ENCODE results near the gene DHFR.

DNA sequence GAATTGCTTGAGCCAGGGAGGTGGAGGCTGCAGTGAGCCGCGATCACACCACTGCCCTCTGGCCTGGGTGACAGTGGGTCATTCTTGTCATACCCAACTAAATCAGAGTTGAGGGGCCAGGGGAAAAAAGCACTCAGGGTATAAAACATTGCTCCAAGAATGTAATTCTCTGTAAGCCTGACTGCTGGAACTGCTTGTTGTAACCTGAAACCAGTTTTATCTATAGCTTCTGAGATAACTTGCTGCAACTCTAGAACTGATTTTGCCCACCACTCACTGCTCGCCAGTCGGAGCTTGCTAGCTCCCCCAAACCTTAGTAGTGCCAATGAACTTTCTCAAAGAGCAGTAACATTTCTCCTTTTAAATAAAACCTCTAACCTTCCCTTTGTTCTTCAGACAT, 9.9 kb downstream of the DHFR start:
- TF ChIP-seq, protein P1, sequence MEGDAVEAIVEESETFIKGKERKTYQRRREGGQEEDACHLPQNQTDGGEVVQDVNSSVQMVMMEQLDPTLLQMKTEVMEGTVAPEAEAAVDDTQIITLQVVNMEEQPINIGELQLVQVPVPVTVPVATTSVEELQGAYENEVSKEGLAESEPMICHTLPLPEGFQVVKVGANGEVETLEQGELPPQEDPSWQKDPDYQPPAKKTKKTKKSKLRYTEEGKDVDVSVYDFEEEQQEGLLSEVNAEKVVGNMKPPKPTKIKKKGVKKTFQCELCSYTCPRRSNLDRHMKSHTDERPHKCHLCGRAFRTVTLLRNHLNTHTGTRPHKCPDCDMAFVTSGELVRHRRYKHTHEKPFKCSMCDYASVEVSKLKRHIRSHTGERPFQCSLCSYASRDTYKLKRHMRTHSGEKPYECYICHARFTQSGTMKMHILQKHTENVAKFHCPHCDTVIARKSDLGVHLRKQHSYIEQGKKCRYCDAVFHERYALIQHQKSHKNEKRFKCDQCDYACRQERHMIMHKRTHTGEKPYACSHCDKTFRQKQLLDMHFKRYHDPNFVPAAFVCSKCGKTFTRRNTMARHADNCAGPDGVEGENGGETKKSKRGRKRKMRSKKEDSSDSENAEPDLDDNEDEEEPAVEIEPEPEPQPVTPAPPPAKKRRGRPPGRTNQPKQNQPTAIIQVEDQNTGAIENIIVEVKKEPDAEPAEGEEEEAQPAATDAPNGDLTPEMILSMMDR (IDR thresholded peaks at IDR 0.05 in 8 of 11, conservative IDR thresholded peaks at IDR 0.05 in 3 of 11), result no peak
- TF ChIP-seq POLR2A (IDR thresholded peaks at IDR 0.05) (no peak), POLR2AphosphoS5 (IDR thresholded peaks at IDR 0.05) (no peak)
